K562 (cell line): ENCODE results near the gene ITGAL. TPM values are rescaled to one million over a fixed set of nuclear protein-coding genes. Genes with fewer than 3 reads are reported as not detected.

Experiments
- AFF4 ChIP-seq: sonication (generic); formaldehyde crosslinking; IDR thresholded peaks from 2 replicates; pipeline ENCODE4 v1.8.0; 2023; ENCODE audit warnings: mild to moderate bottlenecking, missing genetic modification reagents
- CBFB ChIP-seq: sonication (generic); formaldehyde crosslinking; IDR thresholded peaks from 2 replicates; pipeline ENCODE4 v1.4.0; 2020; ENCODE audit warnings: mild to moderate bottlenecking, missing genetic modification reagents
- CHD2 ChIP-seq: IDR thresholded peaks from 2 replicates; pipeline ENCODE4 v1.6.1; 2011; ENCODE audit warnings: low read depth, low read length
- EP400 ChIP-seq: fragments of 450-650 bp; IDR thresholded peaks from 2 replicates; pipeline ENCODE4 v1.6.1; 2017; ENCODE audit warnings: antibody characterized with exemption, mild to moderate bottlenecking, moderate library complexity
- GMEB1 ChIP-seq: fragments of 250-450 bp; sonication (Bioruptor Pico); IDR thresholded peaks from 2 replicates; pipeline ENCODE4 v1.4.0; 2020; ENCODE audit warnings: mild to moderate bottlenecking
- HDAC3 ChIP-seq: fragments of 450-650 bp; IDR thresholded peaks from 2 replicates; pipeline ENCODE4 v1.6.1; 2018; ENCODE audit warnings: borderline replicate concordance, mild to moderate bottlenecking, moderate library complexity; ENCODE audit not compliant: partially characterized antibody
- HMBOX1 ChIP-seq: sonication (generic); IDR thresholded peaks from 2 replicates; pipeline ENCODE4 v1.6.1; 2016
- HNRNPL ChIP-seq: fragments of 200-400 bp; formaldehyde crosslinking; IDR thresholded peaks from 2 replicates; pipeline ENCODE4 v1.6.1; 2017; ENCODE audit warnings: low read depth, mild to moderate bottlenecking, low read length
- HNRNPUL1 ChIP-seq: fragments of 200-400 bp; formaldehyde crosslinking; IDR thresholded peaks from 2 replicates; pipeline ENCODE4 v1.6.1; 2017; ENCODE audit warnings: low read length
- HOXB6 ChIP-seq: fragments of 250-450 bp; sonication (Bioruptor Pico); IDR thresholded peaks from 2 replicates; pipeline ENCODE4 v1.5.1; 2022; ENCODE audit warnings: mild to moderate bottlenecking, borderline replicate concordance
- KDM4B ChIP-seq, 2 experiments: fragments of 450-650 bp in 1 of 2; sonication (generic) in 1 of 2; IDR thresholded peaks; 2 replicates each; pipeline ENCODE4 v1.6.1; 2016 to 2017; ENCODE audit warnings: borderline replicate concordance in 2 of 2, antibody characterized with exemption in 1 of 2, low read depth in 1 of 2, mild to moderate bottlenecking in 1 of 2
- LEF1 ChIP-seq: fragments of 450-650 bp; IDR thresholded peaks from 2 replicates; pipeline ENCODE4 v1.6.1; 2016; ENCODE audit warnings: mild to moderate bottlenecking
- MAX ChIP-seq: sonication (generic); formaldehyde crosslinking; IDR thresholded peaks from 2 replicates; pipeline ENCODE4 v1.9.0; 2022; ENCODE audit warnings: mild to moderate bottlenecking, missing genetic modification reagents
- MCM5 ChIP-seq: fragments of 450-650 bp; IDR thresholded peaks from 2 replicates; pipeline ENCODE4 v1.6.1; 2016; ENCODE audit warnings: low read depth
- MCM7 ChIP-seq, 2 experiments: fragments of 450-650 bp; IDR thresholded peaks; 2 replicates each; pipeline ENCODE4 v1.6.1; 2016 to 2018
- NR0B1 ChIP-seq: fragments of 450-650 bp; IDR thresholded peaks from one replicate; pipeline ENCODE4 v1.6.1; 2018; ENCODE audit warnings: mild to moderate bottlenecking, moderate library complexity; ENCODE audit not compliant: partially characterized antibody
- PHB ChIP-seq: fragments of 250-450 bp; sonication (Bioruptor Pico); IDR thresholded peaks from 2 replicates; pipeline ENCODE4 v1.5.0; 2021
- XRCC4 ChIP-seq: IDR thresholded peaks from one replicate; pipeline ENCODE4 v1.6.1; 2011; ENCODE audit not compliant: insufficient read depth, insufficient read length; ENCODE audit errors: extremely low read depth
- ZNF77 ChIP-seq: fragments of 250-450 bp; sonication (Bioruptor Pico); IDR thresholded peaks from 2 replicates; pipeline ENCODE4 v1.5.0; 2020
- polyA plus RNA-seq, 8 experiments: library from polyadenylated mRNA; depleted of rRNA in 4 of 8; stranded (reverse) in 5 of 8; unstranded in 3 of 8; fragments of >200 nt; fragmentation: Nextera tagmentation in 2 of 8; fragmentation: Illumina TruSeq in 1 of 8; extraction: Ambion mirVana in 2 of 8; extraction: Trizol in 1 of 8; gene quantifications; 2 replicates each; pipeline versions ENCODE4 v1.2.1 to v1.2.3, GENCODE V29; 2011 to 2014; ENCODE audit warnings: inconsistent platforms in 1 of 8, missing spikeins in 1 of 8
- total RNA-seq, 7 experiments: library from RNA; depleted of rRNA in 6 of 7; stranded (reverse); fragments of >200 nt in 6 of 7; fragmentation: Illumina TruSeq in 2 of 7; extraction: Trizol in 2 of 7; gene quantifications; 2 replicates each; pipeline versions ENCODE4 v1.2.1 to v1.2.3, GENCODE V29; 2011 to 2021; ENCODE audit warnings: low replicate concordance in 1 of 7

The ITGAL gene
- total and polyA plus RNA-seq, 9 of the 15 experiments (the other 6 are each of a cell fraction or from before 2014, with no cell fraction given): 0.01 to 0.53 TPM; not detected in 7

- TF ChIP-seq MCM7 (IDR thresholded peaks at IDR 0.05) (no peak), CBFB (CRISPR knock-in tag) (no peak), ZNF77 (CRISPR knock-in tag) (no peak), GMEB1 (CRISPR knock-in tag) (no peak), PHB (CRISPR knock-in tag) (no peak), KDM4B (IDR thresholded peaks at IDR 0.05; ENCODE audit: borderline replicate concordance in 2 of 2, low read depth in 1 of 2) (no peak), XRCC4 (no peak), LEF1 (peak; percentile 74), HNRNPUL1 (no peak), EP400 (peak; percentile 73), AFF4 (CRISPR knock-in tag) (0 out of 2 replicates have a peak, but pooled peaks have one; percentile 53), NR0B1 (no peak), HOXB6 (CRISPR knock-in tag) (no peak), HNRNPL (no peak), HDAC3 (no peak), HMBOX1 (no peak), MCM5 (no peak), MAX (CRISPR knock-in tag) (peak; percentile 46), CHD2 (no peak)
Observed at GRCh38 chr16:30491744-30492308, 19.3 kb downstream of the ITGAL start (continued).
